Upper lobe of right lung (tissue), 1 donor: ENCODE results near the gene STOML2. TPM values are rescaled to one million over a fixed set of nuclear protein-coding genes. Genes with fewer than 3 reads are reported as not detected.

Experiments
- ATAC-seq: fragments of 200-7000 bp; cut with Tn5 transposase; one replicate; pipeline ENCODE4 v1.9.1; 2020; ENCODE audit warnings: mild to moderate bottlenecking, moderate library complexity
- DNase-seq: peaks from one replicate; pipeline ENCODE4 v3.0.0-alpha.2; 2020
- H3K27ac ChIP-seq: fragments of 200-600 bp; one replicate; pipeline ENCODE4 v1.8.0; 2022
- H3K27me3 ChIP-seq: fragments of 200-600 bp; one replicate; pipeline ENCODE4 v1.8.0; 2022; ENCODE audit warnings: mild to moderate bottlenecking
- H3K36me3 ChIP-seq: fragments of 200-600 bp; one replicate; pipeline ENCODE4 v1.8.0; 2022
- H3K4me1 ChIP-seq: fragments of 200-600 bp; one replicate; pipeline ENCODE4 v1.8.0; 2022
- H3K4me3 ChIP-seq: fragments of 200-600 bp; one replicate; pipeline ENCODE4 v1.8.0; 2022; ENCODE audit warnings: mild to moderate bottlenecking
- H3K9me3 ChIP-seq: fragments of 200-600 bp; one replicate; pipeline ENCODE4 v1.8.0; 2022
- CTCF ChIP-seq: fragments of 200-600 bp; IDR thresholded peaks from one replicate; pipeline ENCODE4 v1.8.0; 2022; ENCODE audit warnings: antibody characterized with exemption
- intact Hi-C: fragments of 100-400 bp; cut with DNase I; formaldehyde crosslinking; loops from one replicate; pipeline ENCODE4 v1.11.0; 2022
- total RNA-seq: library from RNA; stranded (reverse); fragmentation: NEBNext Ultra II Directional; extraction: Animal tissue kit (Norgen Biotek cat#: 25700); gene quantifications from one replicate; pipeline ENCODE4 v1.2.1, GENCODE V29; 2021
- donor health status: DM: no; HTN: yes; CAD: no; lungs with severe emphysema.

STOML2 gene
- total RNA-seq, 1 donor from 2014 or later, result 59.4 TPM

- ATAC-seq, result no peak
- Histone ChIP-seq H3K36me3 (no peaks in the 10 kb centered on the region), H3K4me1 (peaks cover 11% of the 10 kb centered on the region), H3K27ac (peak overlapping the region; percentile 44), H3K9me3 (no peaks in the 10 kb centered on the region), H3K4me3 (peak overlapping the region; percentile 84), H3K27me3 (no peaks in the 10 kb centered on the region)
- intact Hi-C loops, result no loop called here
- no peak for TF ChIP-seq CTCF
- no peak for DNase-seq
These were observed 23.9 kb downstream of the STOML2 start for GRCh38 chr9:35079041-35079425.

GRCh38 chr9:35078066-35078465, 24.9 kb downstream of the STOML2 start:
- Histone ChIP-seq H3K27ac (no peak overlapping the region), H3K36me3 (no peaks in the 10 kb centered on the region), H3K9me3 (no peaks in the 10 kb centered on the region), H3K4me1 (peaks cover 11% of the 10 kb centered on the region), H3K4me3 (no peak overlapping the region), H3K27me3 (no peaks in the 10 kb centered on the region)
- ATAC-seq, result no peak
- no peak for DNase-seq
- no peak for TF ChIP-seq CTCF
- intact Hi-C loops, result no loop called here

GRCh38 chr9:35076848-35077247, 26.1 kb downstream of the STOML2 start:
- H3K9me3 ChIP-seq, result no peaks in the 10 kb centered on the region
- ATAC-seq (no peak), DNase-seq (no peak)
- intact Hi-C loops, result no loop called here
- TF ChIP-seq CTCF, result no peak
- no peaks in the 10 kb centered on the region for H3K36me3 ChIP-seq
- H3K27me3 ChIP-seq, result no peaks in the 10 kb centered on the region
- H3K4me1 ChIP-seq, result peaks cover 11% of the 10 kb centered on the region
- H3K27ac ChIP-seq, result no peak overlapping the region
- H3K4me3 ChIP-seq, result no peak overlapping the region

- no peak for TF ChIP-seq CTCF
- no peak for ATAC-seq
- H3K4me1 ChIP-seq, result peaks cover 18% of the 10 kb centered on the region
- H3K27ac ChIP-seq, result no peak overlapping the region
- no peaks in the 10 kb centered on the region for H3K36me3 ChIP-seq
- no peaks in the 10 kb centered on the region for H3K9me3 ChIP-seq
- H3K27me3 ChIP-seq, result no peaks in the 10 kb centered on the region
- no peak overlapping the region for H3K4me3 ChIP-seq
- DNase-seq, result no peak
- intact Hi-C loops, result no loop called here
These were observed 27.6 kb downstream of the STOML2 start for GRCh38 chr9:35075358-35075757.

GRCh38 chr9:35074791-35075190, 28.1 kb downstream of the STOML2 start:
- H3K36me3 ChIP-seq, result no peaks in the 10 kb centered on the region
- H3K9me3 ChIP-seq, result no peaks in the 10 kb centered on the region
- H3K4me3 ChIP-seq, result no peak overlapping the region
- TF ChIP-seq CTCF, result no peak
- intact Hi-C loops, result no loop called here
- H3K27me3 ChIP-seq, result no peaks in the 10 kb centered on the region
- peaks cover 24% of the 10 kb centered on the region for H3K4me1 ChIP-seq
- ATAC-seq (no peak), DNase-seq (no peak)
- H3K27ac ChIP-seq, result no peak overlapping the region

- DNase-seq, result no peak
- intact Hi-C loops, result no loop called here
- H3K4me3 ChIP-seq, result no peak overlapping the region
- no peaks in the 10 kb centered on the region for H3K9me3 ChIP-seq
- H3K36me3 ChIP-seq, result no peaks in the 10 kb centered on the region
- peaks cover 27% of the 10 kb centered on the region for H3K4me1 ChIP-seq
- no peak for ATAC-seq
- H3K27me3 ChIP-seq, result no peaks in the 10 kb centered on the region
- no peak overlapping the region for H3K27ac ChIP-seq
- TF ChIP-seq CTCF, result no peak
These were observed 28.8 kb downstream of the STOML2 start for GRCh38 chr9:35074141-35074540.
